ENCODE measurements around the gene HPCAL1. TPM values are rescaled to one million over a fixed set of nuclear protein-coding genes. Genes with fewer than 3 reads are reported as not detected.

Gene HPCAL1
- total RNA-seq, 1 donor from 2014 or later: 401 TPM

- H3K9me3 ChIP-seq: no peaks in the 10 kb centered on the region
- intact Hi-C loops (cut with DNase I): no loop called here
- no peak for DNase-seq (ENCODE audit: low spot score in 2 of 2)
- H3K4me1 ChIP-seq: no peaks in the 10 kb centered on the region
- H3K4me3 ChIP-seq: no peak overlapping the region
- H3K27me3 ChIP-seq: no peaks in the 10 kb centered on the region
- no peaks in the 10 kb centered on the region for H3K36me3 ChIP-seq
- no peak overlapping the region for H3K27ac ChIP-seq
- no peak for TF ChIP-seq CTCF (IDR thresholded peaks at IDR 0.05)
These were observed 74.5 kb downstream of the HPCAL1 start for GRCh38 chr2:10377052-10377746.

- TF ChIP-seq CTCF (IDR thresholded peaks at IDR 0.05): no peak
- intact Hi-C loops (cut with DNase I): no loop called here
- Histone ChIP-seq H3K4me1 (no peaks in the 10 kb centered on the region), H3K27ac (no peak overlapping the region), H3K27me3 (no peaks in the 10 kb centered on the region), H3K4me3 (no peak overlapping the region), H3K9me3 (no peaks in the 10 kb centered on the region), H3K36me3 (no peaks in the 10 kb centered on the region)
- DNase-seq (ENCODE audit: low spot score in 2 of 2): no peak
These were observed 75.0 kb downstream of the HPCAL1 start for GRCh38 chr2:10377747-10378085.

- intact Hi-C loops (cut with DNase I): no loop called here
- Histone ChIP-seq H3K36me3 (no peaks in the 10 kb centered on the region), H3K27me3 (no peaks in the 10 kb centered on the region), H3K4me3 (no peak overlapping the region), H3K4me1 (no peaks in the 10 kb centered on the region), H3K27ac (no peak overlapping the region), H3K9me3 (no peaks in the 10 kb centered on the region)
- TF ChIP-seq CTCF (IDR thresholded peaks at IDR 0.05): no peak
- no peak for DNase-seq (ENCODE audit: low spot score in 2 of 2)
These were observed 75.5 kb downstream of the HPCAL1 start for GRCh38 chr2:10378189-10378588.

- H3K27ac ChIP-seq: no peak overlapping the region
- intact Hi-C loops (cut with DNase I): no loop called here
- H3K27me3 ChIP-seq: no peaks in the 10 kb centered on the region
- no peaks in the 10 kb centered on the region for H3K36me3 ChIP-seq
- TF ChIP-seq CTCF (IDR thresholded peaks at IDR 0.05): no peak
- H3K9me3 ChIP-seq: no peaks in the 10 kb centered on the region
- H3K4me1 ChIP-seq: no peaks in the 10 kb centered on the region
- H3K4me3 ChIP-seq: no peak overlapping the region
- no peak for DNase-seq (ENCODE audit: low spot score in 2 of 2)
These were observed 77.6 kb downstream of the HPCAL1 start for GRCh38 chr2:10380048-10380926.

- no peak for TF ChIP-seq CTCF (IDR thresholded peaks at IDR 0.05)
- Histone ChIP-seq H3K27ac (no peak overlapping the region), H3K27me3 (no peaks in the 10 kb centered on the region), H3K4me1 (no peaks in the 10 kb centered on the region), H3K4me3 (no peak overlapping the region), H3K9me3 (no peaks in the 10 kb centered on the region), H3K36me3 (no peaks in the 10 kb centered on the region)
- DNase-seq (ENCODE audit: low spot score in 2 of 2): no peak
- intact Hi-C loops (cut with DNase I): no loop called here
These were observed 79.3 kb downstream of the HPCAL1 start for GRCh38 chr2:10381997-10382353.
